Trophoblast cell (in vitro differentiated cells and primary cell): ENCODE measurements around the gene ZNF618.

Experiments
- DNase-seq, 2 donors: peaks; one replicate each; pipeline ENCODE4 v3.0.0-alpha.2; 2016
- H2AFZ ChIP-seq: 2 replicates; pipeline ENCODE4 v1.6.1; 2013; ENCODE audit warnings: low read length, moderate library complexity, mild to moderate bottlenecking; ENCODE audit not compliant: insufficient read depth, poor library complexity
- H2AK5ac ChIP-seq: 2 replicates; pipeline ENCODE4 v1.6.1; 2013; ENCODE audit warnings: mild to moderate bottlenecking, low read length
- H2BK120ac ChIP-seq: 2 replicates; pipeline ENCODE4 v1.6.1; 2013; ENCODE audit warnings: low read length, mild to moderate bottlenecking, moderate library complexity; ENCODE audit not compliant: insufficient read depth, poor library complexity
- H2BK12ac ChIP-seq: 2 replicates; pipeline ENCODE4 v1.6.1; 2013; ENCODE audit warnings: mild to moderate bottlenecking, low read length, moderate library complexity
- H2BK5ac ChIP-seq: 2 replicates; pipeline ENCODE4 v1.6.1; 2013; ENCODE audit warnings: low read length, low read depth, moderate library complexity, mild to moderate bottlenecking; ENCODE audit not compliant: poor library complexity
- H3K14ac ChIP-seq: 2 replicates; pipeline ENCODE4 v1.6.1; 2013; ENCODE audit warnings: mild to moderate bottlenecking, low read length
- H3K18ac ChIP-seq: 2 replicates; pipeline ENCODE4 v1.6.1; 2013; ENCODE audit warnings: mild to moderate bottlenecking, low read length
- H3K23ac ChIP-seq: 2 replicates; pipeline ENCODE4 v1.6.1; 2013; ENCODE audit warnings: low read length
- H3K27ac ChIP-seq: 2 replicates; pipeline ENCODE4 v1.5.1; 2013; ENCODE audit warnings: low read depth, mild to moderate bottlenecking, inconsistent platforms, low read length, moderate library complexity
- H3K27me3 ChIP-seq: 2 replicates; pipeline ENCODE4 v1.6.1; 2013; ENCODE audit warnings: inconsistent platforms, mild to moderate bottlenecking, low read length, moderate library complexity; ENCODE audit not compliant: insufficient read depth
- H3K36me3 ChIP-seq, 2 experiments: 1 replicate in 1 of 2; 2 replicates in 1 of 2; pipeline ENCODE4 v1.6.1; 2013; ENCODE audit warnings: low read length in 2 of 2, mild to moderate bottlenecking in 2 of 2, moderate library complexity in 1 of 2; ENCODE audit not compliant: insufficient read depth in 2 of 2, control insufficient read depth in 1 of 2
- H3K4ac ChIP-seq: 2 replicates; pipeline ENCODE4 v1.6.1; 2013; ENCODE audit warnings: low read depth, mild to moderate bottlenecking, low read length, moderate library complexity
- H3K4me1 ChIP-seq, 2 experiments: 1 replicate in 1 of 2; 2 replicates in 1 of 2; pipeline ENCODE4 v1.6.1; 2013; ENCODE audit warnings: low read length in 2 of 2, mild to moderate bottlenecking in 2 of 2, moderate library complexity in 1 of 2; ENCODE audit not compliant: insufficient read depth in 2 of 2, control insufficient read depth in 1 of 2
- H3K4me2 ChIP-seq: 2 replicates; pipeline ENCODE4 v1.6.1; 2013; ENCODE audit warnings: inconsistent platforms, mild to moderate bottlenecking, low read length, moderate library complexity
- H3K4me3 ChIP-seq: 2 replicates; pipeline ENCODE4 v1.5.1; 2013; ENCODE audit warnings: mild to moderate bottlenecking, low read depth, low read length, inconsistent platforms
- H3K79me1 ChIP-seq: one replicate; pipeline ENCODE4 v1.6.1; 2013; ENCODE audit warnings: low read length
- H3K79me2 ChIP-seq: 2 replicates; pipeline ENCODE4 v1.6.1; 2013; ENCODE audit warnings: low read length, mild to moderate bottlenecking; ENCODE audit not compliant: control insufficient read depth, insufficient read depth, poor library complexity
- H3K9ac ChIP-seq: 2 replicates; pipeline ENCODE4 v1.6.1; 2013; ENCODE audit warnings: mild to moderate bottlenecking, low read length
- H3K9me3 ChIP-seq: 2 replicates; pipeline ENCODE4 v1.6.1; 2013; ENCODE audit warnings: low read depth, mild to moderate bottlenecking, control low read depth, inconsistent platforms, low read length; ENCODE audit not compliant: insufficient read depth
- H4K12ac ChIP-seq: 2 replicates; pipeline ENCODE4 v1.6.1; 2013; ENCODE audit warnings: low read depth, mild to moderate bottlenecking, low read length, moderate library complexity
- H4K8ac ChIP-seq: 2 replicates; pipeline ENCODE4 v1.6.1; 2013; ENCODE audit warnings: low read depth, mild to moderate bottlenecking, low read length, moderate library complexity
- H4K91ac ChIP-seq: one replicate; pipeline ENCODE4 v1.6.1; 2013; ENCODE audit warnings: low read depth, mild to moderate bottlenecking, low read length, moderate library complexity
- WGBS: extraction: QIAGEN DNeasy Blood & Tissue Kit; methylation state at CpG from one replicate; pipeline ENCODE4 v1.1.7; 2013; ENCODE audit warnings: missing lambda C conversion rate; ENCODE audit not compliant: insufficient read length, insufficient coverage; ENCODE audit errors: extremely low coverage; 5-methylcytosine and 5-hydroxymethylcytosine counted together

Gene ZNF618

GRCh38 chr9:114025760-114026159, 149.7 kb downstream of the ZNF618 start:
- H4K12ac ChIP-seq, result no peak overlapping the region
- H3K79me2 ChIP-seq, result no peaks in the 10 kb centered on the region
- H2BK12ac ChIP-seq, result no peak overlapping the region
- no CpG with 5 or more reads among the region's 5 CpGs for WGBS
- H3K27ac ChIP-seq, result no peak overlapping the region
- no peak overlapping the region for H3K14ac ChIP-seq
- no peak overlapping the region for H3K4me2 ChIP-seq
- H3K23ac ChIP-seq, result no peak overlapping the region
- H3K18ac ChIP-seq, result no peak overlapping the region
- peaks cover 0 to 5% of the 10 kb centered on the region in 2 experiments for H3K4me1 ChIP-seq
- H3K4me3 ChIP-seq, result no peak overlapping the region
- no peaks in the 10 kb centered on the region for H3K9me3 ChIP-seq
- no peak overlapping the region for H2AFZ ChIP-seq
- H3K4ac ChIP-seq, result no peak overlapping the region
- no peaks in the 10 kb centered on the region for H3K27me3 ChIP-seq
- no peaks in the 10 kb centered on the region for H3K79me1 ChIP-seq
- H2BK5ac ChIP-seq, result no peak overlapping the region
- H2AK5ac ChIP-seq, result no peak overlapping the region
- peaks cover 2 to 10% of the 10 kb centered on the region in 2 experiments for H3K36me3 ChIP-seq
- no peak overlapping the region for H3K9ac ChIP-seq
- no peak overlapping the region for H2BK120ac ChIP-seq
- H4K91ac ChIP-seq, result no peak overlapping the region
- no peak for DNase-seq
- H4K8ac ChIP-seq, result no peak overlapping the region

- Histone ChIP-seq H3K9me3 (no peaks in the 10 kb centered on the region), H2BK120ac (no peak overlapping the region), H3K36me3 (peaks cover 2 to 10% of the 10 kb centered on the region in 2 experiments), H3K4me1 (peaks cover 0 to 5% of the 10 kb centered on the region in 2 experiments), H4K8ac (no peak overlapping the region), H2AK5ac (no peak overlapping the region), H3K9ac (no peak overlapping the region), H3K27ac (no peak overlapping the region), H4K12ac (no peak overlapping the region), H3K79me2 (no peaks in the 10 kb centered on the region), H2BK5ac (no peak overlapping the region), H2BK12ac (no peak overlapping the region), H3K27me3 (no peaks in the 10 kb centered on the region), H3K14ac (no peak overlapping the region), H3K4ac (no peak overlapping the region), H2AFZ (no peak overlapping the region), H3K23ac (no peak overlapping the region), H3K4me2 (no peak overlapping the region), H4K91ac (no peak overlapping the region), H3K79me1 (no peaks in the 10 kb centered on the region), H3K18ac (no peak overlapping the region), H3K4me3 (no peak overlapping the region)
- no peak for DNase-seq
- no CpG with 5 or more reads among the region's 4 CpGs for WGBS
Observed at GRCh38 chr9:114026335-114026734, 150.2 kb downstream of the ZNF618 start.

- Histone ChIP-seq H3K4me1 (peaks cover 0 to 5% of the 10 kb centered on the region in 2 experiments), H3K79me1 (no peaks in the 10 kb centered on the region), H3K79me2 (no peaks in the 10 kb centered on the region), H3K23ac (no peak overlapping the region), H4K91ac (no peak overlapping the region), H2AFZ (no peak overlapping the region), H4K8ac (no peak overlapping the region), H3K27ac (no peak overlapping the region), H2BK5ac (no peak overlapping the region), H3K14ac (no peak overlapping the region), H3K4ac (no peak overlapping the region), H4K12ac (no peak overlapping the region), H3K4me2 (no peak overlapping the region), H2BK120ac (no peak overlapping the region), H3K9ac (no peak overlapping the region), H3K36me3 (peaks cover 7 to 11% of the 10 kb centered on the region in 2 experiments), H2AK5ac (no peak overlapping the region), H3K4me3 (no peak overlapping the region), H3K18ac (no peak overlapping the region), H3K27me3 (no peaks in the 10 kb centered on the region), H3K9me3 (no peaks in the 10 kb centered on the region), H2BK12ac (no peak overlapping the region)
- no CpG with 5 or more reads among the region's 13 CpGs for whole genome bisulfite sequencing
- no peak for DNase-seq
Observed at GRCh38 chr9:114027159-114027862, 151.2 kb downstream of the ZNF618 start.

- H3K23ac ChIP-seq, result no peak overlapping the region
- H3K4me1 ChIP-seq, result peaks cover 0 to 5% of the 10 kb centered on the region in 2 experiments
- H4K8ac ChIP-seq, result no peak overlapping the region
- no peak overlapping the region for H4K91ac ChIP-seq
- H3K27ac ChIP-seq, result no peak overlapping the region
- H2AK5ac ChIP-seq, result no peak overlapping the region
- WGBS, result no CpG with 5 or more reads among the region's 4 CpGs
- no peak overlapping the region for H3K4ac ChIP-seq
- no peak overlapping the region for H4K12ac ChIP-seq
- H3K4me2 ChIP-seq, result no peak overlapping the region
- DNase-seq, result no peak
- no peaks in the 10 kb centered on the region for H3K79me1 ChIP-seq
- H3K9me3 ChIP-seq, result no peaks in the 10 kb centered on the region
- no peaks in the 10 kb centered on the region for H3K27me3 ChIP-seq
- peaks cover 12 to 17% of the 10 kb centered on the region in 2 experiments for H3K36me3 ChIP-seq
- H3K79me2 ChIP-seq, result no peaks in the 10 kb centered on the region
- no peak overlapping the region for H2AFZ ChIP-seq
- H3K18ac ChIP-seq, result no peak overlapping the region
- H2BK5ac ChIP-seq, result no peak overlapping the region
- no peak overlapping the region for H2BK120ac ChIP-seq
- no peak overlapping the region for H2BK12ac ChIP-seq
- H3K4me3 ChIP-seq, result no peak overlapping the region
- H3K14ac ChIP-seq, result no peak overlapping the region
- H3K9ac ChIP-seq, result no peak overlapping the region
Observed at GRCh38 chr9:114027863-114028465, 151.9 kb downstream of the ZNF618 start.
